Cardiac muscle cell (in vitro differentiated cells and primary cell): Measurements from ENCODE around the gene RAB36. TPM values are rescaled to one million over a fixed set of nuclear protein-coding genes. Genes with fewer than 3 reads are reported as not detected.

Experiments
- DNase-seq, 2 donors: peaks; one replicate each; pipeline versions ENCODE4 v3.0.0 to v3.0.0-alpha.2; 2010 to 2017; ENCODE audit warnings: low read depth in 1 of 2, low spot score in 1 of 2
- H3K27ac ChIP-seq: fragments of 200-600 bp; sonication (generic); 2 replicates; pipeline ENCODE4 v1.5.1; 2016
- H3K27me3 ChIP-seq: fragments of 200-600 bp; sonication (generic); 2 replicates; pipeline ENCODE4 v1.6.0; 2016; ENCODE audit warnings: control low read depth
- H3K36me3 ChIP-seq: fragments of 200-600 bp; sonication (generic); 2 replicates; pipeline ENCODE4 v1.5.1; 2016; ENCODE audit warnings: control low read depth
- H3K4me1 ChIP-seq: fragments of 200-600 bp; sonication (generic); 2 replicates; pipeline ENCODE4 v1.8.1; 2017; ENCODE audit warnings: low read depth, mild to moderate bottlenecking, mixed run types
- H3K4me3 ChIP-seq: fragments of 200-600 bp; sonication (generic); 2 replicates; pipeline ENCODE4 v1.5.1; 2016; ENCODE audit warnings: mild to moderate bottlenecking
- H3K9me3 ChIP-seq: fragments of 200-600 bp; sonication (generic); 2 replicates; pipeline ENCODE4 v1.5.1; 2017; ENCODE audit warnings: low read depth, mild to moderate bottlenecking, control low read depth
- CTCF ChIP-seq: IDR thresholded peaks from 2 replicates; pipeline ENCODE4 v1.5.1; 2012; ENCODE audit warnings: low read depth, mild to moderate bottlenecking, low read length
- polyA plus RNA-seq: library from polyadenylated mRNA; unstranded; fragments of >200 nt; fragmentation: Nextera tagmentation; extraction: Ambion mirVana; gene quantifications from 2 replicates; pipeline ENCODE4 v1.2.1, GENCODE V29; 2016
- total RNA-seq: library from RNA; depleted of rRNA; stranded (reverse); fragments of >200 nt; gene quantifications from 2 replicates; pipeline ENCODE4 v1.2.3, GENCODE V29; 2016

Gene RAB36
- total and polyA plus RNA-seq, 2 experiments from 2014 or later, result 2.9 to 6.7 TPM

- Histone ChIP-seq H3K27ac (no peak overlapping the region), H3K4me1 (no peaks in the 10 kb centered on the region), H3K4me3 (no peak overlapping the region), H3K9me3 (no peaks in the 10 kb centered on the region), H3K36me3 (no peaks in the 10 kb centered on the region), H3K27me3 (no peaks in the 10 kb centered on the region)
- no peak for DNase-seq
- no peak for TF ChIP-seq CTCF
Measured at GRCh38 chr22:23106344-23106743, 38.9 kb upstream of the RAB36 start.

- no peak for DNase-seq
- H3K27ac ChIP-seq, result no peak overlapping the region
- H3K27me3 ChIP-seq, result no peaks in the 10 kb centered on the region
- no peak overlapping the region for H3K4me3 ChIP-seq
- no peaks in the 10 kb centered on the region for H3K36me3 ChIP-seq
- no peaks in the 10 kb centered on the region for H3K4me1 ChIP-seq
- H3K9me3 ChIP-seq, result no peaks in the 10 kb centered on the region
- TF ChIP-seq CTCF, result no peak
Measured at GRCh38 chr22:23106906-23107367, 38.3 kb upstream of the RAB36 start.

- H3K4me1 ChIP-seq, result no peaks in the 10 kb centered on the region
- H3K27me3 ChIP-seq, result no peaks in the 10 kb centered on the region
- no peak for TF ChIP-seq CTCF
- H3K4me3 ChIP-seq, result no peak overlapping the region
- no peaks in the 10 kb centered on the region for H3K36me3 ChIP-seq
- DNase-seq, result no peak
- H3K27ac ChIP-seq, result no peak overlapping the region
- no peaks in the 10 kb centered on the region for H3K9me3 ChIP-seq
Measured at GRCh38 chr22:23107487-23108248, 37.6 kb upstream of the RAB36 start.

GRCh38 chr22:23108249-23109078, 36.8 kb upstream of the RAB36 start:
- Histone ChIP-seq H3K4me1 (no peaks in the 10 kb centered on the region), H3K27ac (no peak overlapping the region), H3K27me3 (no peaks in the 10 kb centered on the region), H3K9me3 (no peaks in the 10 kb centered on the region), H3K4me3 (no peak overlapping the region), H3K36me3 (no peaks in the 10 kb centered on the region)
- DNase-seq, result no peak
- TF ChIP-seq CTCF, result no peak

GRCh38 chr22:23109079-23109347, 36.3 kb upstream of the RAB36 start:
- Histone ChIP-seq H3K27ac (no peak overlapping the region), H3K27me3 (no peaks in the 10 kb centered on the region), H3K9me3 (no peaks in the 10 kb centered on the region), H3K36me3 (no peaks in the 10 kb centered on the region), H3K4me1 (no peaks in the 10 kb centered on the region), H3K4me3 (no peak overlapping the region)
- TF ChIP-seq CTCF, result no peak
- no peak for DNase-seq
